Karpas-422 (cell line): ENCODE results near the gene NXPE3. TPM values are rescaled to one million over a fixed set of nuclear protein-coding genes. Genes with fewer than 3 reads are reported as not detected.
"Not testable (repeated sequence)": the region's sequence is repeated elsewhere in the genome, so short reads cannot be mapped to it uniquely, and the experiment has no call there.

Experiments
- DNase-seq: peaks from one replicate; pipeline ENCODE4 v3.0.0-alpha.2; 2015
- H2AFZ ChIP-seq: fragments of 200-600 bp; sonication (generic); 2 replicates; pipeline ENCODE4 v1.6.1; 2014; ENCODE audit warnings: antibody characterized with exemption, low read length, mixed read lengths
- H3K27ac ChIP-seq: fragments of 200-600 bp; sonication (generic); 2 replicates; pipeline ENCODE4 v1.5.1; 2014; ENCODE audit warnings: mild to moderate bottlenecking, low read length, moderate library complexity
- H3K27me3 ChIP-seq: fragments of 200-600 bp; sonication (generic); 2 replicates; pipeline ENCODE4 v1.6.1; 2014; ENCODE audit warnings: low read length, mixed read lengths
- H3K36me3 ChIP-seq: fragments of 200-600 bp; sonication (generic); 2 replicates; pipeline ENCODE4 v1.6.1; 2014; ENCODE audit warnings: low read length, mixed read lengths; ENCODE audit not compliant: insufficient read depth
- H3K4me1 ChIP-seq: fragments of 200-600 bp; sonication (generic); 2 replicates; pipeline ENCODE4 v1.6.1; 2014; ENCODE audit warnings: mild to moderate bottlenecking, low read length, mixed read lengths
- H3K4me2 ChIP-seq: fragments of 200-600 bp; sonication (generic); 2 replicates; pipeline ENCODE4 v1.6.1; 2014; ENCODE audit warnings: low read length, low read depth, mild to moderate bottlenecking; ENCODE audit not compliant: poor library complexity, severe bottlenecking
- H3K4me3 ChIP-seq: fragments of 200-600 bp; sonication (generic); 2 replicates; pipeline ENCODE4 v1.5.1; 2014; ENCODE audit warnings: mild to moderate bottlenecking, antibody characterized with exemption, low read length, mixed read lengths
- H3K79me2 ChIP-seq: fragments of 200-600 bp; sonication (generic); 2 replicates; pipeline ENCODE4 v1.6.1; 2014; ENCODE audit warnings: mild to moderate bottlenecking, low read length, mixed read lengths
- H3K9ac ChIP-seq: fragments of 200-600 bp; sonication (generic); 2 replicates; pipeline ENCODE4 v1.6.0; 2014; ENCODE audit warnings: low read length
- H3K9me2 ChIP-seq: fragments of 200-600 bp; sonication (generic), shearing (Covaris generic); replicated peaks from 2 replicates; pipeline ENCODE4 v1.6.0; 2014; ENCODE audit warnings: mild to moderate bottlenecking, low read length, moderate library complexity; ENCODE audit not compliant: insufficient read depth
- H3K9me3 ChIP-seq: fragments of 300-700, 200-600 bp; sonication (generic); 2 replicates; pipeline ENCODE4 v1.6.1; 2014; ENCODE audit warnings: low read length, mixed read lengths
- H4K20me1 ChIP-seq: fragments of 200-600 bp; sonication (generic); 2 replicates; pipeline ENCODE4 v1.6.1; 2014; ENCODE audit warnings: mild to moderate bottlenecking, antibody characterized with exemption, low read length, low read depth; ENCODE audit not compliant: insufficient read depth
- total RNA-seq: library from RNA; depleted of rRNA; stranded (reverse); fragments of >200 nt; shearing (Covaris generic); gene quantifications from 2 replicates; pipeline ENCODE4 v1.2.3, GENCODE V29; 2014; ENCODE audit warnings: low replicate concordance; rRNA removed

NXPE3 gene
- total RNA-seq: 18.6 and 20.2 TPM in 2 replicates

DNA sequence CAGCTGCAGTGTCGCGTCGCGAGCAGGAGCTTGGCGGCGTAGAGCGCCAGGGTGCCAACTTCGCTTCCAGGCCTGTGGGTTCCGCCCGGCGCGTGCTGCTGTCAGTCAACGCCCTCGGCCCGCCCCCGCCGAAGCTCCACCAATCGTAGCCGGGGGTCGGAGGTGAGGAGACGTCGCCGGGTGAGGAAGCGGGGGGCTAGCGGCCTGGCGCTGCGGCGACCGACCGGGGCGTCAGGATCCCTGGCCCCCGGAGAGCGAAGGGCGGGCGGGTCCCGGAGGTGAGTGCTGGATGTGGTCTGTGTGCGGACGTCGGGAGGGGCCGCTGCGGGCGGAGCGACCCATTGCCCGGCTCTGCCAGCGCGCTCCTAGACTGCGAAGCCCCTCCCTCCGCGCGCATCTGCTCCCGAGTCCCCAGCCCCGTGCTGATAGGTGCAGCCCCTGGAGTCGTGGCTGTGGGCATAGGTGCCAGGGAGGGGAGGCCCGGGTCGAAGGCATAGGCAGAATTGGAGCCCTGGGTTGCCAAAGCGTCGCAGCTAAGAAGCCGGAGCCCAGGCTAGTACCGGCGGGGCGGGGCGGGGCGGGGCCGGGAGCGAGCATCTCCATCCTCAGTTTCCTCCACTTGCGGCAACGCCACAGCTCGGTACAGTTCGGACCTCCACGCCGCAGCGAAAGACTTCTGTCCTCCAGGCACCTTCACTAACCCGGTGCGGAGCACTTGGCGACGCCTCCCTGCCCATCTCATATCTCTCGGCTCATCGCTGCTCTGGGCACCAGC is at the start of gene NXPE3:
NXPE3 (plus strand) TSS at position 165 of the 775 bp plus-strand sequence. CDS start 6,386 bp downstream, outside the sequence.
- no peaks in the 10 kb centered on the region for H3K9me2 ChIP-seq
- peak within 1 kb of the TSS; percentile 99 for H3K4me3 ChIP-seq
- peaks cover 8% of the 10 kb centered on the region; the same call in 1 of the 2 replicates for H3K36me3 ChIP-seq
- no peaks in the 10 kb centered on the region for H3K9me3 ChIP-seq
- H3K4me1 ChIP-seq: peaks cover 37% of the 10 kb centered on the region
- peaks cover 2% of the 10 kb centered on the region; the same call in 1 of the 2 replicates for H4K20me1 ChIP-seq
- H3K27ac ChIP-seq: peak within 1 kb of the TSS; percentile 61
- peak within 1 kb of the TSS; percentile 84 for H3K9ac ChIP-seq
- peak within 1 kb of the TSS; percentile 94 for H2AFZ ChIP-seq
- peak within 1 kb of the TSS; percentile 91 for H3K4me2 ChIP-seq
- DNase-seq: peak; percentile 97
- H3K79me2 ChIP-seq: peaks cover 37% of the 10 kb centered on the region
- no peaks in the 10 kb centered on the region for H3K27me3 ChIP-seq

- H3K9me3 ChIP-seq: no peaks in the 10 kb centered on the region
- no peak overlapping the region for H3K9ac ChIP-seq
- peaks cover 42% of the 10 kb centered on the region for H3K79me2 ChIP-seq
- H3K4me2 ChIP-seq: no peak overlapping the region
- H3K27me3 ChIP-seq: no peaks in the 10 kb centered on the region
- H4K20me1 ChIP-seq: no peaks in the 10 kb centered on the region
- H3K4me1 ChIP-seq: peaks cover 14% of the 10 kb centered on the region
- H3K4me3 ChIP-seq: no peak overlapping the region
- no peaks in the 10 kb centered on the region for H3K9me2 ChIP-seq
- H2AFZ ChIP-seq: no peak overlapping the region
- peak; percentile 19 for DNase-seq
- H3K36me3 ChIP-seq: peaks cover 52% of the 10 kb centered on the region
- H3K27ac ChIP-seq: no peak overlapping the region
These were observed 49.4 kb upstream of the NXPE3 start for GRCh38 chr3:101729586-101729985.

GRCh38 chr3:101730839-101731238 is 48.2 kb upstream of the NXPE3 start:
- H4K20me1 ChIP-seq: no peaks in the 10 kb centered on the region
- no peaks in the 10 kb centered on the region for H3K27me3 ChIP-seq
- peaks cover 34% of the 10 kb centered on the region for H3K79me2 ChIP-seq
- no peaks in the 10 kb centered on the region for H3K9me3 ChIP-seq
- H3K4me2 ChIP-seq: no peak overlapping the region
- peaks cover 62% of the 10 kb centered on the region for H3K36me3 ChIP-seq
- H3K27ac ChIP-seq: no peak overlapping the region
- H3K4me1 ChIP-seq: peaks cover 13% of the 10 kb centered on the region
- no peaks in the 10 kb centered on the region for H3K9me2 ChIP-seq
- H2AFZ ChIP-seq: no peak overlapping the region
- no peak overlapping the region for H3K4me3 ChIP-seq
- no peak overlapping the region for H3K9ac ChIP-seq
- peak; percentile 19 for DNase-seq

GRCh38 chr3:101732240-101732641 is 46.8 kb upstream of the NXPE3 start:
- H3K4me1 ChIP-seq: no peaks in the 10 kb centered on the region
- no peak overlapping the region for H2AFZ ChIP-seq
- no peak overlapping the region for H3K4me3 ChIP-seq
- no peak overlapping the region for H3K4me2 ChIP-seq
- peaks cover 20% of the 10 kb centered on the region for H3K79me2 ChIP-seq
- no peaks in the 10 kb centered on the region for H3K27me3 ChIP-seq
- H4K20me1 ChIP-seq: no peaks in the 10 kb centered on the region
- H3K27ac ChIP-seq: no peak overlapping the region
- no peaks in the 10 kb centered on the region for H3K9me2 ChIP-seq
- H3K36me3 ChIP-seq: peaks cover 70% of the 10 kb centered on the region
- no peaks in the 10 kb centered on the region for H3K9me3 ChIP-seq
- no peak overlapping the region for H3K9ac ChIP-seq
- peak; percentile 14 for DNase-seq

- Histone ChIP-seq H2AFZ (no peak overlapping the region), H3K9ac (no peak overlapping the region), H3K9me2 (no peaks in the 10 kb centered on the region), H3K4me2 (no peak overlapping the region), H3K36me3 (peaks cover 47% of the 10 kb centered on the region), H3K27ac (no peak overlapping the region), H3K9me3 (no peaks in the 10 kb centered on the region), H3K27me3 (no peaks in the 10 kb centered on the region), H4K20me1 (no peaks in the 10 kb centered on the region), H3K4me1 (no peaks in the 10 kb centered on the region), H3K4me3 (no peak overlapping the region), H3K79me2 (peaks cover 7% of the 10 kb centered on the region; the same call in 1 of the 2 replicates)
- no peak for DNase-seq
These were observed 43.2 kb upstream of the NXPE3 start for GRCh38 chr3:101735833-101736232.

DNA sequence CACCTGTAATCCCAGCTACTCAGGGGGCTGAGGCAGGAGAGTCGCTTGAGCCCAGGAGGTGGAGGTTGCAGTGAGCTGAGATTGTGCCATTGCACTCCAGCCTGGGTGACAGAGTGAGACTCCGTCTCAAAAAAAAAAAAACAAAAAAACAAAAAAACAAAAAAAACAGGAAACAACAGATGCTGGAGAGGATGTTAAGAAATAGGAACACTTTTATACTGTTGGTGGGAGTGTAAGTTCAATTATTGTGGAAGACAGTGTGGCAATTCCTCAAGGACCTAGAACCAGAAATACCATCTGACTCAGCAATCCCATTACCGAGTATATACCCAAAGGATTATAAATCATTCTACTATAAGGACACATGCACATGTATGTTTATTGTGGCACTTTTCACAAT is 37.1 kb upstream of the NXPE3 start:
- not testable (repeated sequence) for H3K36me3 ChIP-seq, H3K79me2 ChIP-seq, H3K27me3 ChIP-seq, H3K4me2 ChIP-seq, H3K9me2 ChIP-seq, H3K9me3 ChIP-seq, H3K9ac ChIP-seq, H3K4me1 ChIP-seq, H4K20me1 ChIP-seq, H3K4me3 ChIP-seq, H2AFZ ChIP-seq, H3K27ac ChIP-seq
- DNase-seq: peak; percentile 24

GRCh38 chr3:101744811-101745210 is 34.2 kb upstream of the NXPE3 start:
- H3K36me3 ChIP-seq: peaks cover 13% of the 10 kb centered on the region; the same call in 1 of the 2 replicates
- no peak overlapping the region for H2AFZ ChIP-seq
- H3K4me3 ChIP-seq: no peak overlapping the region
- no peaks in the 10 kb centered on the region for H3K9me3 ChIP-seq
- H3K9me2 ChIP-seq: no peaks in the 10 kb centered on the region
- peaks cover 11% of the 10 kb centered on the region; the same call in 1 of the 2 replicates for H3K79me2 ChIP-seq
- H4K20me1 ChIP-seq: no peaks in the 10 kb centered on the region
- no peaks in the 10 kb centered on the region for H3K4me1 ChIP-seq
- peak; percentile 39 for DNase-seq
- H3K4me2 ChIP-seq: no peak overlapping the region
- H3K27me3 ChIP-seq: no peaks in the 10 kb centered on the region
- H3K9ac ChIP-seq: no peak overlapping the region
- no peak overlapping the region for H3K27ac ChIP-seq

DNA sequence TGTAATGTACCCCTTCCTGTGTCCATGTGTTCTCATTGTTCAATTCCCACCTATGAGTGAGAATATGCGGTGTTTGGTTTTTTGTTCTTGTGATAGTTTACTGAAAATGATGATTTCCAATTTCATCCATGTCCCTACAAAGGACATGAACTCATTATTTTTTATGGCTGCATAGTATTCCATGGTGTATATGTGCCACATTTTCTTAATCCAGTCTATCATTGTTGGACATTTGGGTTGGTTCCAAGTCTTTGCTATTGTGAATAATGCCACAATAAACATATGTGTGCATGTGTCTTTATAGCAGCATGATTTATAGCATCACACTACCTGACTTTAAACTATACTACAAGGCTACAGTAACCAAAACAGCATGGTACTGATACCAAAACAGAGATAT is 33.1 kb upstream of the NXPE3 start:
- peaks cover 11% of the 10 kb centered on the region; the same call in 1 of the 2 replicates for H3K79me2 ChIP-seq

More for the DNA sequence above, 33.1 kb upstream of the NXPE3 start:
- H3K9ac ChIP-seq, DNase-seq, H3K4me2 ChIP-seq, H3K27ac ChIP-seq, H3K4me3 ChIP-seq, H3K4me1 ChIP-seq, H3K9me2 ChIP-seq, H4K20me1 ChIP-seq, H3K27me3 ChIP-seq, H3K9me3 ChIP-seq, H2AFZ ChIP-seq: not testable (repeated sequence)
- H3K36me3 ChIP-seq: peaks cover 13% of the 10 kb centered on the region; the same call in 1 of the 2 replicates
